Gastrocnemius medialis (tissue), 4 donors: Measurements from ENCODE around the gene RASGEF1C. TPM values are rescaled to one million over a fixed set of nuclear protein-coding genes. Genes with fewer than 3 reads are reported as not detected.

Experiments used
- ATAC-seq, 2 donors: fragments of 150-250 bp; one replicate each; pipeline ENCODE4 v1.9.1; 2016
- DNase-seq, 2 donors: peaks; one replicate each; pipeline ENCODE4 v3.0.0-alpha.2; 2019
- H3K27ac ChIP-seq, 4 donors: fragments of 200-600 bp; sonication (generic); 1 replicate in 1 of 4; 2 replicates in 3 of 4; pipeline ENCODE4 v1.5.1; 2016 to 2018; ENCODE audit warnings: mild to moderate bottlenecking in 2 of 4, moderate library complexity in 1 of 4
- H3K27me3 ChIP-seq, 3 donors: fragments of 200-600 bp; sonication (generic) in 2 of 3; 1 replicate in 1 of 3; 2 replicates in 2 of 3; pipeline versions ENCODE4 v1.5.1 to v1.6.0; 2016 to 2019; ENCODE audit warnings: mild to moderate bottlenecking in 1 of 3, moderate library complexity in 1 of 3
- H3K36me3 ChIP-seq, 2 donors: fragments of 200-600 bp; sonication (generic) in 1 of 2; one replicate each; pipeline ENCODE4 v1.5.1; 2017 to 2018
- H3K4me1 ChIP-seq, 2 donors: fragments of 200-600 bp; sonication (generic) in 1 of 2; one replicate each; pipeline ENCODE4 v1.5.1; 2016 to 2017; ENCODE audit warnings: mild to moderate bottlenecking in 2 of 2
- H3K4me3 ChIP-seq, 4 donors: fragments of 200-600 bp; sonication (generic) in 3 of 4; 1 replicate in 1 of 4; 2 replicates in 3 of 4; pipeline ENCODE4 v1.5.1; 2016 to 2019; ENCODE audit warnings: mild to moderate bottlenecking in 2 of 4
- H3K9me3 ChIP-seq, 3 donors: fragments of 200-600 bp; sonication (generic) in 2 of 3; 1 replicate in 1 of 3; 2 replicates in 2 of 3; pipeline ENCODE4 v1.5.1; 2016 to 2019
- POLR2A ChIP-seq, 2 donors: fragments of 450-650 bp; IDR thresholded peaks; one replicate each; pipeline ENCODE4 v1.6.1; 2017; ENCODE audit warnings: antibody characterized with exemption in 2 of 2, mild to moderate bottlenecking in 2 of 2, moderate library complexity in 2 of 2
- in situ Hi-C, 4 donors: fragments of 200-750 bp; cut with MboI; loops; one replicate each; pipeline versions ENCODE4 v1.15.0 to v1.8.0; 2017; ENCODE audit warnings: low sequenced_read_pairs in 4 of 4
- intact Hi-C: fragments of 100-400 bp; cut with DNase I; formaldehyde crosslinking; loops from one replicate; pipeline ENCODE4 v1.15.1; 2023; ENCODE audit warnings: low total_unique reads
- total RNA-seq, 4 donors: library from RNA; depleted of rRNA; stranded (reverse); fragments of >200 nt; gene quantifications; one replicate each; pipeline versions ENCODE4 v1.1.0 to v1.2.3, GENCODE V29; 2016
- TF ChIP-seq, protein P1 (sequence below), 5 experiments: fragments of 450-650 bp in 3 of 5; fragments of 200-600 bp in 2 of 5; sonication (generic) in 2 of 5; IDR thresholded peaks in 4 of 5; conservative IDR thresholded peaks in 1 of 5; 1 replicate in 4 of 5; 2 replicates in 1 of 5; pipeline ENCODE4 v1.5.1; 2016 to 2019; ENCODE audit warnings: antibody characterized with exemption in 5 of 5, mild to moderate bottlenecking in 3 of 5, moderate library complexity in 3 of 5

The RASGEF1C gene
- total RNA-seq, 4 donors from 2014 or later = not detected

DNA sequence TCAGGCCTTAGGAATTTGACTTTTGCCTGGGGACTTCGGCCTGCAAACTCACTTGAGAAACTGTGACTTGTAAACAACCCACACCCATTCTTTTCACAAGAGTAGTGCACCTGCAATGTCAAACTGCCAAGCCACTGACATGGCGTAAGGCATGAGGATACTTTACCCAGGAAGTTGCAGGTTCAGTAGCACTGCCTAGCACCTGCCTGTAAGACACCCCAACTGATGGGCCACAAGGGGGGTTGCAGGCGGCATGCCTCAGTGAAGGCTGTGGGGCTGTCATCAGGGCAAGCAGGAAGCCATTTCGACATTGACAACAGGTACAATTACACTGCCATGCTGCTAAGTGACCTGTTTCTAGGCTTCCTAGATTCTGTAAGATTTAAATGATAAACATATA is 41.3 kb upstream of the RASGEF1C start:
- no peak for DNase-seq
- Histone ChIP-seq H3K36me3 (peaks cover 13 to 77% of the 10 kb centered on the region in 2 donors), H3K27ac (no peak overlapping the region), H3K27me3 (no peaks in the 10 kb centered on the region), H3K9me3 (peaks cover 0 to 44% (median 30%) of the 10 kb centered on the region in 3 donors), H3K4me1 (no peaks in the 10 kb centered on the region), H3K4me3 (peak overlapping the region in 1 of 4 donors; percentile 25)
- intact Hi-C loops = no loop called here
- in situ Hi-C loops = no loop called here
- no peak for TF ChIP-seq POLR2A (IDR thresholded peaks at IDR 0.05)
- TF ChIP-seq, protein P1, sequence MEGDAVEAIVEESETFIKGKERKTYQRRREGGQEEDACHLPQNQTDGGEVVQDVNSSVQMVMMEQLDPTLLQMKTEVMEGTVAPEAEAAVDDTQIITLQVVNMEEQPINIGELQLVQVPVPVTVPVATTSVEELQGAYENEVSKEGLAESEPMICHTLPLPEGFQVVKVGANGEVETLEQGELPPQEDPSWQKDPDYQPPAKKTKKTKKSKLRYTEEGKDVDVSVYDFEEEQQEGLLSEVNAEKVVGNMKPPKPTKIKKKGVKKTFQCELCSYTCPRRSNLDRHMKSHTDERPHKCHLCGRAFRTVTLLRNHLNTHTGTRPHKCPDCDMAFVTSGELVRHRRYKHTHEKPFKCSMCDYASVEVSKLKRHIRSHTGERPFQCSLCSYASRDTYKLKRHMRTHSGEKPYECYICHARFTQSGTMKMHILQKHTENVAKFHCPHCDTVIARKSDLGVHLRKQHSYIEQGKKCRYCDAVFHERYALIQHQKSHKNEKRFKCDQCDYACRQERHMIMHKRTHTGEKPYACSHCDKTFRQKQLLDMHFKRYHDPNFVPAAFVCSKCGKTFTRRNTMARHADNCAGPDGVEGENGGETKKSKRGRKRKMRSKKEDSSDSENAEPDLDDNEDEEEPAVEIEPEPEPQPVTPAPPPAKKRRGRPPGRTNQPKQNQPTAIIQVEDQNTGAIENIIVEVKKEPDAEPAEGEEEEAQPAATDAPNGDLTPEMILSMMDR (IDR thresholded peaks at IDR 0.05 in 4 of 5, conservative IDR thresholded peaks at IDR 0.05 in 1 of 5) = no peak
- ATAC-seq = no peak

DNA sequence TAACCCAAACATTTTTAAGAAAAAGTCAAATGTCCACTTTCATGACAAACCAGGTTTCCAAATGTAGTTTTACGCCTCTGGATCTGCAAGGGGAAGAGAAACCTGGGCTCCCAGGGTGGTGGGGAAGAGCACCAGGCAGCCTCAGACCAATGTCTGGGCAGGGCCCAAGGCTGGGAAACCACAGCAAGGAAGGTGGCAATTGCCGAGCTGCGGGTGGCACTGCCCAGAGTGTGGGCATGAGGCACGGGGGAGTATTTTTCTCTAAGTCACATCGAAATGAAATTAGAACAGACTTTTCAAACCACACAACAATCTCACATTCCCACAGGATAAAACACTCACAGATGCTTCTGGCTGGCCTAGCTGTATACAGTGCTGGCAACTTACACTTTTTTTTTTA is 32.6 kb upstream of the RASGEF1C start:
- Histone ChIP-seq H3K4me1 (no peaks in the 10 kb centered on the region), H3K9me3 (peaks cover 0 to 9% (median 4%) of the 10 kb centered on the region in 3 donors), H3K27me3 (no peaks in the 10 kb centered on the region), H3K27ac (no peak overlapping the region), H3K4me3 (no peak overlapping the region), H3K36me3 (peaks cover 11 to 97% of the 10 kb centered on the region in 2 donors)
- ATAC-seq (no peak), DNase-seq (no peak)
- in situ Hi-C loops = no loop called here
- intact Hi-C loops = no loop called here
- TF ChIP-seq, protein P1 (IDR thresholded peaks at IDR 0.05 in 4 of 5, conservative IDR thresholded peaks at IDR 0.05 in 1 of 5) = no peak
- TF ChIP-seq POLR2A (IDR thresholded peaks at IDR 0.05) = no peak

DNA sequence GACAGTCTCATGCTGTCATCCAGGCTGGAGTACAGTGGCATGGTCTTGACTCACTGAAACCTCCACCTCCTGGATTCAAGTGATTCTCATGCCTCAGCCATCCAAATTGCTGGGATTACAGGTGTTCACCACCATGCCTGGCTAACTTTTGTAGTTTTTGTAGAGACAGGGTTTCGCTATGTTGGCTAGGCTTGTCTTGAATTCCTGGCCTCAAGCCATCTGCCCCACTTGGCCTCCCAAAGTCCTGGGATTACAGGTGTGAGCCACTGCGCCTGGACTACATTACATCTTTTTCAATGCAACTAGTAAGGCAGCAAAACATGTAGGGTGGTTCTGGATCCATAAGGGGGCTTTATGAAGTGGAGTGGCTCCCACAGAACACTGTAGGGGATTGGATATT is 29.6 kb upstream of the RASGEF1C start:
- intact Hi-C loops = no loop called here
- H3K27ac ChIP-seq = no peak overlapping the region
- no peak for TF ChIP-seq POLR2A (IDR thresholded peaks at IDR 0.05)
- TF ChIP-seq, protein P1 (IDR thresholded peaks at IDR 0.05 in 4 of 5, conservative IDR thresholded peaks at IDR 0.05 in 1 of 5) = no peak
- in situ Hi-C loops = no loop called here
- H3K4me1 ChIP-seq = no peaks in the 10 kb centered on the region
- H3K36me3 ChIP-seq = peaks cover 15 to 99% of the 10 kb centered on the region in 2 donors
- H3K4me3 ChIP-seq = no peak overlapping the region
- no peak for DNase-seq
- H3K9me3 ChIP-seq = peaks cover 0 to 9% (median 8%) of the 10 kb centered on the region in 3 donors
- H3K27me3 ChIP-seq = no peaks in the 10 kb centered on the region
- ATAC-seq = no peak

DNA sequence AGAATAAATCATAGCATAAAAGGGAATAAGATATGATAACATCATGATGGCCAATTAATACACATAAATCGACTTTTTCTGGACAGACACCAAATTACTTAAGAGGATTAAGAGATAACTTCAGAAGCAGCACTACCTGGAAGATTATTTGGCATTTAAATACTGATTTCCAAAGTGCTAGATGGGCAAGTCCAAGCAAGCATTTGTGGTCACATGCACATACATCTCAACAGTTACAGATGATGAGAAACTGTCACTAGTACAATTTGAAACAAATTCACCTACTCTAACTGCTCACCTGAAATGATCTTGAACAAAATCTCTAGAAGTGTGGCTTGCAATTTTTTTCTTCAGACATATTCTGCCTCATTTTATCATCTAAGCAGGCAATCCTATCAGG is 26.8 kb upstream of the RASGEF1C start:
- Histone ChIP-seq H3K9me3 (peaks cover 0 to 10% (median 0%) of the 10 kb centered on the region in 3 donors), H3K36me3 (peaks cover 7 to 89% of the 10 kb centered on the region in 2 donors), H3K4me3 (no peak overlapping the region), H3K4me1 (no peaks in the 10 kb centered on the region), H3K27ac (no peak overlapping the region), H3K27me3 (no peaks in the 10 kb centered on the region)
- intact Hi-C loops (no loop called here), in situ Hi-C loops (no loop called here)
- DNase-seq = no peak
- TF ChIP-seq POLR2A (IDR thresholded peaks at IDR 0.05) = no peak
- TF ChIP-seq, protein P1 (IDR thresholded peaks at IDR 0.05 in 4 of 5, conservative IDR thresholded peaks at IDR 0.05 in 1 of 5) = no peak
- no peak for ATAC-seq

DNA sequence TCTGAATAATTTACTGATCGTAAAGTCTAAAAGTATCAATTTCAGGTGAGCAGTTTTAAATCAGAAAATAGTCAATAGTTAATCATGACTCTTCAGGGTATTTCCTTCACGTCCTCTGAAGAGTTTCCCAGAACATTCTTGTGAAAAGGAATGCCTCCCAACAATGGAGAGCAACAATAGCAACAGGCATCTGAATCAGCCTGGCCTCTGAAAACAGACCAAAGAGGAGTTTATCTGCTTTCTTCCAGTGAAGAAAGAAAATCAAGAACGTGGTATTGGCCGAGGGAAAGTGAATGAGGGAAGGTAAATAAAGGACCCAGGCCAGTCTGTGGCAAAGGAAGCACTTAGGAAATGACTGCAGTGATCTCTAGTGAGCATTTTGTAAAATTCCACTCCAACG is 26.1 kb upstream of the RASGEF1C start:
- in situ Hi-C loops = no loop called here
- no peaks in the 10 kb centered on the region for H3K4me1 ChIP-seq
- DNase-seq (no peak), ATAC-seq (no peak)
- H3K27me3 ChIP-seq = no peaks in the 10 kb centered on the region
- intact Hi-C loops = no loop called here
- TF ChIP-seq, protein P1 (IDR thresholded peaks at IDR 0.05 in 4 of 5, conservative IDR thresholded peaks at IDR 0.05 in 1 of 5) = no peak
- no peak for TF ChIP-seq POLR2A (IDR thresholded peaks at IDR 0.05)
- H3K36me3 ChIP-seq = peaks cover 7 to 83% of the 10 kb centered on the region in 2 donors
- H3K9me3 ChIP-seq = peaks cover 0 to 6% (median 0%) of the 10 kb centered on the region in 3 donors
- no peak overlapping the region for H3K4me3 ChIP-seq
- no peak overlapping the region for H3K27ac ChIP-seq
